GM12873 (cell line): Measurements from ENCODE around the gene SAG.

Source experiments
- TF ChIP-seq, protein P1 (sequence below): IDR thresholded peaks from 2 replicates; pipeline ENCODE4 v1.5.1; 2012; ENCODE audit warnings: low read depth, mild to moderate bottlenecking, moderate library complexity, low read length, control low read depth; ENCODE audit not compliant: insufficient read depth; ENCODE audit errors: missing control alignments

SAG gene

DNA sequence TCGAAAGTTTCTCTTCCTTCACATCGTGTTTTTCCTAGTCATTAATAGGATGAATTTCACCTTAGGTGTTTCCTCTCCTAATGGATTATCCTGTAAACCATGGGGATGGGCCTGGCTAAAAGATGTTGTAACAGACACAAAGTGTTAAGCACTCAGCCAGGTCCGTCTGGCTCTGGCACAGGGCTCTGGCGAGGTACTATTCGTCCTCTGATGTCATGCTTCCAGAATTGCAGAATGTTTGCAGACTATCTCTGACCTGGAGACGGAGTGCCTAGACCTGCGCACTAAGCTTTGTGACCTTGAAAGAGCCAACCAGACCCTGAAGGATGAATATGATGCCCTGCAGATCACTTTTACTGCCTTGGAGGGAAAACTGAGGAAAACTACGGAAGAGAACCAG, 42.9 kb upstream of the SAG start:
- TF ChIP-seq, protein P1, sequence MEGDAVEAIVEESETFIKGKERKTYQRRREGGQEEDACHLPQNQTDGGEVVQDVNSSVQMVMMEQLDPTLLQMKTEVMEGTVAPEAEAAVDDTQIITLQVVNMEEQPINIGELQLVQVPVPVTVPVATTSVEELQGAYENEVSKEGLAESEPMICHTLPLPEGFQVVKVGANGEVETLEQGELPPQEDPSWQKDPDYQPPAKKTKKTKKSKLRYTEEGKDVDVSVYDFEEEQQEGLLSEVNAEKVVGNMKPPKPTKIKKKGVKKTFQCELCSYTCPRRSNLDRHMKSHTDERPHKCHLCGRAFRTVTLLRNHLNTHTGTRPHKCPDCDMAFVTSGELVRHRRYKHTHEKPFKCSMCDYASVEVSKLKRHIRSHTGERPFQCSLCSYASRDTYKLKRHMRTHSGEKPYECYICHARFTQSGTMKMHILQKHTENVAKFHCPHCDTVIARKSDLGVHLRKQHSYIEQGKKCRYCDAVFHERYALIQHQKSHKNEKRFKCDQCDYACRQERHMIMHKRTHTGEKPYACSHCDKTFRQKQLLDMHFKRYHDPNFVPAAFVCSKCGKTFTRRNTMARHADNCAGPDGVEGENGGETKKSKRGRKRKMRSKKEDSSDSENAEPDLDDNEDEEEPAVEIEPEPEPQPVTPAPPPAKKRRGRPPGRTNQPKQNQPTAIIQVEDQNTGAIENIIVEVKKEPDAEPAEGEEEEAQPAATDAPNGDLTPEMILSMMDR, result no peak

GRCh38 chr2:233265899-233266431, 41.7 kb upstream of the SAG start:
- TF ChIP-seq, protein P1, result no peak

DNA sequence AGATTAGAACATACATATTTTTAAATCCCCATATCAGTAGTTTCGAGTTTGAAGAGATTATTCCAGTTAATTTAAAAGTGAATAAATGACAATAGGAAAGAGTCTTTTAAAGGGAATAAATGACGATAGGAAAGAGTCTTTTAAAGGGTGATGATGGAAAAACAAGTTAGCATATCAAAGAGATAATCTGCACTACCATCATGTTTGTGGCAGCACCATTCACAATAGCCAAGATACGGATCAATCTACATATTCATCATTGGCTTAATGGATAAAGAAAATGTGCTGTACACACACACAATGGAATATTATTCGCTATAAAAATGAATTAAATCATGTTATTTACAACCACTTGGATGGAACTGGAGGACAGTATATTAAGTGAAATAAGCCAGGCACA, 41.1 kb upstream of the SAG start:
- TF ChIP-seq, protein P1, result no peak

DNA sequence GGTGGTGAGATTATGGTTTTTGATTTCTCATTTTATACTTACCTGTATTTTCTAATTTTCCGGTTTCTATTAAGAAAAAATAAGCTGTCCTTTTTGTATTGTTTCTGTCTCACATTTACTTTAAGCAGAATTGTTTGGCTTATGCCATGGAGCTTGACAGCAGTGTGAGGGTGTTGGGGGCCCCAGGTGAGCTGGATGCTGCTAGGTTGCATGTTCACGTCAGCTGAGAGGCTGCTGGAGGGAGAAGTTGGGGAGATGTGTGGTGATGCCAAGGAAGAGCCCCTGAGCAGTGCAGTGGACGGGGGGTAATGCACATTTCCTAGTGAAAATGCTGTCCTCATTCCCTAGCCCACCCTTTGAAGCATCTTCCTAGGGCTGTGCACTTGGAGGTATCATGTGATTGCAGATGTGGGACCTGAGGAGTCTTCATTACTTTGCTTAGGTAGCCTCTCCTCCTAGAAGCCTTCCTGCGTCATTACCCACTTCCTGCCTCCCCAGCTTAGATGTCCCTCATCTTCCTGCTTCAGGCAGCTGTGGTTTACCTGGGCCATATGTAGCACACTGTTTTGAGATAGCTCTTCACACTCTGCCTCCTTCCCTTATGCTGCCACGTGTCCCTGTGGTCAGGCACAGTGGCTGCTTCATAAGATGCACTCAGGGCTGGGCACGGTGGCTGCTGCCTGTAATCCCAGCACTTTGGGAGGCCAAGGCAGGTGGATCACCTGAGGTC, 39.9 kb upstream of the SAG start:
- TF ChIP-seq, protein P1, result no peak

DNA sequence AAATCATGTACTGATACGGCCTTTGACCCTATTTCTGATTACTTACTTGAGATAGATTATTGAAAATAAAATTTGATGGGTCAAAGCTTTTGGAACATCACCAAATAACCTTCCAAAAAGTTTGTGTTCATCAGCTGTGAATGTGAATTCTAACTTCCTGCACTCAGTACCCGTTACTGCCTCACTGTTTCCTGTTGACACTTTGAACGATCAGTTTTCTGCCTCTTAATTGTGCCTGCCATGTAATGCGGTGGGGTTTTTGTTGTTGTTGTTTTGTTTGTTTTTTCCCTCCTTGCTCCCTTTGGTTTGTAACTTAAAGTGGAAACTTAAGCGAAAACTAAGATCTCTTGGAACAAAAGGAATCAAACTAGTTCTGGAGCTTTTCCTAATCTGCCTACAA, 37.2 kb upstream of the SAG start:
- TF ChIP-seq, protein P1, result no peak

DNA sequence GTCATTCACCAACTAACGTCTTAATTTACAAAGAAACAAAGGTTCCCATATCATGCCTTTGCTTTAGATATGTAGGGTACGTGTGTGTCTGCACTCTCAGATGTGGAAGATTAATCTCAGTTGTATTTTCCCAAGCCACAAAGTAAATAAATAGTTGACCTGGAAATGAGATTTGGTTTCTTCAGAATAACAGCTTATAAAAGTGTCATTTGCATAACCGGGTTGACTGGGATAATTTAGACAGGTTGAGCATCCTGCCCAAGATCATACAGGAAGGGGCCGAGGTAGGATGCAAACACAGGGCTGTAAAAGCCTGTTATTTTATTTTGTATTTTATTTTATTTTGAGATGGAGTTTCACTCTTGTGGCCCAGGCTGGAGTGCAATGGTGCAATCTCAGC, 36.7 kb upstream of the SAG start:
- TF ChIP-seq, protein P1, result no peak

DNA sequence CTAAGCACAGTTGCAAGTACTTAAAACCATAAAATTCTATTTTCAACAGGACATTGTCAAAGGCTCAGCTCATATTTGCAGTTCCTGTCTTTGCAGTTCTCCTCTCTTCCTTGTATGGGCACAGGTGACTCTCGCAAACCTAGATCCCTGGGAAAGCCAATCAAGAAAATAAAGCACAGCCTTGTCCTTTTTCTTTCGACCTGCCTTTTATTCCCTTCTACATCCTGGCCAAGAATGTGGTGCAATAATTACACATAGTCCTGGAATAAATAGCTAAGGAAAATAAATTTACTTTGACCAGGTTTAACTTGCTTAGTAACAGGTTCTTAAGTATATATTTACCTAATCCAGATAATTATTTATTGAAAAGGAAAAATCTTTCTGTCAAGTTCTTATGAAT, 35.9 kb upstream of the SAG start:
- TF ChIP-seq, protein P1, result no peak
